ENCODE results near the gene TANC1.
A peak's percentile ranks its signal among the peaks of the same experiment; 100 is the strongest.

Gene TANC1

DNA sequence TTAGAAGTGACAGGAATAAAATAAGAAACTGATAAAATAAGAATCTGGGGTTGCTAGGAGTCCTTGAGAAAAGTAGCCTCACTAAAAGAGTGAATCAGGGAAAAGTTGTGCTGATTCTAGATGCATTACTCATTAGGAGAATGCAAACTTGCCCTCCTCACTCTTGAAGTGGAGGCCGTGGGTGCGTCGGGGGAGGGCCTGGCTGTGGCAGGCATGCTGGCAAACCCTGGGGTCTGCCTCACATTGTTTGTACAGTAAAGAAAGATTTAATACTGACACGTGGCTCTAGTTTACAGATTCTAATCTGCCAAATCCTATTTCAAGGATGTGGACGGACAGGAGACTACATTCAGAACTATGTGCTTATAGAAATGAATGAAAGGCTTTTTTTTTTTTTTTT is 41.9 kb downstream of the TANC1 start:
- no peak for TF ChIP-seq CTCF (IDR thresholded peaks at IDR 0.05; ENCODE audit: low read length, missing control alignments)
- no peak overlapping the region for H3K4me3 ChIP-seq (replicated peaks; ENCODE audit: low read depth, low read length)
- DNase-seq (ENCODE audit: low read depth): peak; percentile 63

- no peak for TF ChIP-seq CTCF (IDR thresholded peaks at IDR 0.05; ENCODE audit: low read length, missing control alignments)
- H3K4me3 ChIP-seq (replicated peaks; ENCODE audit: low read depth, low read length): no peak overlapping the region
- DNase-seq (ENCODE audit: low read depth): peak; percentile 57
Measured at GRCh38 chr2:159010963-159011362, 42.5 kb downstream of the TANC1 start.

DNA sequence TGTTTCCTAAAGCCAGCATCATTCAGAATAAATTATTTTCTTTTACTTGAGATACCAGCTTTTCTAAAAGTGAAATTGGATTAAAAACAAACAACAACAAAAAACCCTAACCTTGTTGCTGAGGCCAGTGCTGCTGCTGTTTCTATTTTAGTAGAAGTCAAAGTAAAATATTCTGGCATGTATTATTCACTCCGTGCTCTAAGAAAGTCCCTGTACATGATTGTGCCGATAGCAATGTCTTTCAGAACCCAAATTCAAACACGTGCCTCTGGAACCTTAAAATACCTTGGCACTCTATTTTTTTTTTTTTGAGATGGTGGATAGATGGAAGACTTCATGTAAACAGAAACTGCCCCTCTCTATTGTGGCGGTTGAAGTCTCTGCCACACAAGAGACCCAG is 43.7 kb downstream of the TANC1 start:
- DNase-seq (ENCODE audit: low read depth): no peak
- H3K4me3 ChIP-seq (replicated peaks; ENCODE audit: low read depth, low read length): no peak overlapping the region
- no peak for TF ChIP-seq CTCF (IDR thresholded peaks at IDR 0.05; ENCODE audit: low read length, missing control alignments)

DNA sequence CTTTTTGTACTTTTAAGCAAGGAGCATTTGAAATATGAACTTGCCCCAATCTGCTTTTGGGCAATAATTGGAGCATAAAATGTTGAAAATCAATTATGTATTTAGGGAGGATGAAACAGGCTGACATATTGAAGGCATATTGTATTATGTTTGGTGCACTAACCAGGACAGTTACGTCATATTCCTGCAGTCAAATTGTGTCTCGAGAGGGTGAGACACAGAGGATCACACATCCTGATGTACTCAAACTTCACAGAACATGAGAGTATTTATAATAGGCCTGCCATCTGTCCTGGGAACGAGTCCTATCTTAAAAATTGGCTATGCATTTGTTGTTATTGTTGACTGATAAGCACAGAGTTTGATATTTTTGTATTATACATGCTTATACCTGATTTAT is 44.7 kb downstream of the TANC1 start:
- no peak overlapping the region for H3K4me3 ChIP-seq (replicated peaks; ENCODE audit: low read depth, low read length)
- no peak for DNase-seq (ENCODE audit: low read depth)
- no peak for TF ChIP-seq CTCF (IDR thresholded peaks at IDR 0.05; ENCODE audit: low read length, missing control alignments)

GRCh38 chr2:159015174-159015573 is 46.7 kb downstream of the TANC1 start:
- TF ChIP-seq CTCF (IDR thresholded peaks at IDR 0.05; ENCODE audit: low read length, missing control alignments): no peak
- H3K4me3 ChIP-seq (replicated peaks; ENCODE audit: low read depth, low read length): no peak overlapping the region

GRCh38 chr2:159015823-159016222 is 47.4 kb downstream of the TANC1 start:
- no peak overlapping the region for H3K4me3 ChIP-seq (replicated peaks; ENCODE audit: low read depth, low read length)
- DNase-seq (ENCODE audit: low read depth): no peak
- no peak for TF ChIP-seq CTCF (IDR thresholded peaks at IDR 0.05; ENCODE audit: low read length, missing control alignments)

More at GRCh38 chr2:159015174-159015573, 46.7 kb downstream of the TANC1 start:
- DNase-seq (ENCODE audit: low read depth): no peak

GRCh38 chr2:159017837-159018236 is 49.4 kb downstream of the TANC1 start:
- no peak for TF ChIP-seq CTCF (IDR thresholded peaks at IDR 0.05; ENCODE audit: low read length, missing control alignments)
- H3K4me3 ChIP-seq (replicated peaks; ENCODE audit: low read depth, low read length): no peak overlapping the region
- DNase-seq (ENCODE audit: low read depth): no peak
